ENCODE measurements around the gene TDRD3. TPM values are rescaled to one million over a fixed set of nuclear protein-coding genes. Genes with fewer than 3 reads are reported as not detected.

The TDRD3 gene
- total and polyA plus RNA-seq, 2 experiments from 2014 or later = 13.1 to 13.3 TPM

GRCh38 chr13:60509601-60510386, 112.8 kb downstream of the TDRD3 start:
- Histone ChIP-seq H3K4me2 (no peak overlapping the region), H3F3A (replicated peaks; ENCODE audit: low read depth) (no peaks in the 10 kb centered on the region), H3K79me2 (replicated peaks; ENCODE audit: insufficient read depth) (no peaks in the 10 kb centered on the region), H2AFZ (no peak overlapping the region), H3K27me3 (ENCODE audit: insufficient read depth) (no peaks in the 10 kb centered on the region), H3K27ac (ENCODE audit: low read depth) (no peak overlapping the region), H3K9me2 (ENCODE audit: insufficient read depth) (no peaks in the 10 kb centered on the region), H3K36me3 (ENCODE audit: insufficient read depth) (peaks cover 10% of the 10 kb centered on the region), H3K4me1 (ENCODE audit: insufficient read depth) (peaks cover 4% of the 10 kb centered on the region; the same call in 1 of the 2 replicates), H4K20me1 (replicated peaks; ENCODE audit: insufficient read depth) (no peaks in the 10 kb centered on the region), H3K4me3 (no peak overlapping the region)
- Mint-ChIP-seq H3K9me3 (peaks cover 51% of the 10 kb centered on the region), H3K27me3 (ENCODE audit: insufficient read depth, low read depth, poor library complexity) (peaks cover 5% of the 10 kb centered on the region), H3K4me3 (no peak overlapping the region), H3K27ac (peak overlapping the region; percentile 23; the same call in 1 of the 2 replicates), H3K36me3 (ENCODE audit: low read depth) (peaks cover 72% of the 10 kb centered on the region), H3K4me1 (peaks cover 7% of the 10 kb centered on the region; the same call in 1 of the 3 replicates)
- no peak for ATAC-seq
- TF ChIP-seq, protein P1, sequence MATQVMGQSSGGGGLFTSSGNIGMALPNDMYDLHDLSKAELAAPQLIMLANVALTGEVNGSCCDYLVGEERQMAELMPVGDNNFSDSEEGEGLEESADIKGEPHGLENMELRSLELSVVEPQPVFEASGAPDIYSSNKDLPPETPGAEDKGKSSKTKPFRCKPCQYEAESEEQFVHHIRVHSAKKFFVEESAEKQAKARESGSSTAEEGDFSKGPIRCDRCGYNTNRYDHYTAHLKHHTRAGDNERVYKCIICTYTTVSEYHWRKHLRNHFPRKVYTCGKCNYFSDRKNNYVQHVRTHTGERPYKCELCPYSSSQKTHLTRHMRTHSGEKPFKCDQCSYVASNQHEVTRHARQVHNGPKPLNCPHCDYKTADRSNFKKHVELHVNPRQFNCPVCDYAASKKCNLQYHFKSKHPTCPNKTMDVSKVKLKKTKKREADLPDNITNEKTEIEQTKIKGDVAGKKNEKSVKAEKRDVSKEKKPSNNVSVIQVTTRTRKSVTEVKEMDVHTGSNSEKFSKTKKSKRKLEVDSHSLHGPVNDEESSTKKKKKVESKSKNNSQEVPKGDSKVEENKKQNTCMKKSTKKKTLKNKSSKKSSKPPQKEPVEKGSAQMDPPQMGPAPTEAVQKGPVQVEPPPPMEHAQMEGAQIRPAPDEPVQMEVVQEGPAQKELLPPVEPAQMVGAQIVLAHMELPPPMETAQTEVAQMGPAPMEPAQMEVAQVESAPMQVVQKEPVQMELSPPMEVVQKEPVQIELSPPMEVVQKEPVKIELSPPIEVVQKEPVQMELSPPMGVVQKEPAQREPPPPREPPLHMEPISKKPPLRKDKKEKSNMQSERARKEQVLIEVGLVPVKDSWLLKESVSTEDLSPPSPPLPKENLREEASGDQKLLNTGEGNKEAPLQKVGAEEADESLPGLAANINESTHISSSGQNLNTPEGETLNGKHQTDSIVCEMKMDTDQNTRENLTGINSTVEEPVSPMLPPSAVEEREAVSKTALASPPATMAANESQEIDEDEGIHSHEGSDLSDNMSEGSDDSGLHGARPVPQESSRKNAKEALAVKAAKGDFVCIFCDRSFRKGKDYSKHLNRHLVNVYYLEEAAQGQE (IDR thresholded peaks at IDR 0.05; ENCODE audit: unreplicated experiment) = no peak
- TF ChIP-seq CREB1 (CRISPR knock-in tag; IDR thresholded peaks at IDR 0.05; ENCODE audit: low read depth) (no peak), ETS1 (IDR thresholded peaks at IDR 0.05) (no peak)
- DNase-seq (ENCODE audit: low spot score) = no peak

DNA sequence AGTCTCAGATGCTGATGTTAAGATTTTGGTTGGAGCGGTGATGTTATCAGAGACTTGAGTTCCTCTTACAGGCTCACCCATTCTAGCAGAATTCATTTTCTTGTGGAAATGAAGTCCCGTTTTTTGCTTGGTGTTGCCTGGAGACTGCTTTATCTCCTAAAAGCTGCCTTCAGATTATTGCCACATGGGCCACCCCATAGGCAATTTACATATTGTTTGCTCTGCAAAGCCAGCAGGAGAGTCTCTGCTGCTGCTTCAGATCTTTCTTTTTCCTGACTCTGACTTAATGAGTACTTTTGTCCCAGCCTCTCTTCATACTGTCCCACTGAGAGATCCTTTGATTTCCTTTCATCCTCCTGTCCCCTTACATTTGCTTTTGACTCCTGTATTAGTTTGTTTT, 114.6 kb downstream of the TDRD3 start:
- Histone ChIP-seq H3K4me1 (ENCODE audit: insufficient read depth) (peaks cover 14% of the 10 kb centered on the region), H3F3A (replicated peaks; ENCODE audit: low read depth) (no peaks in the 10 kb centered on the region), H3K4me2 (no peak overlapping the region), H2AFZ (no peak overlapping the region), H3K27me3 (ENCODE audit: insufficient read depth) (no peaks in the 10 kb centered on the region), H3K27ac (ENCODE audit: low read depth) (no peak overlapping the region), H3K9me2 (ENCODE audit: insufficient read depth) (no peaks in the 10 kb centered on the region), H3K4me3 (no peak overlapping the region), H3K79me2 (replicated peaks; ENCODE audit: insufficient read depth) (no peaks in the 10 kb centered on the region), H3K36me3 (ENCODE audit: insufficient read depth) (peaks cover 4% of the 10 kb centered on the region; the same call in 1 of the 2 replicates), H4K20me1 (replicated peaks; ENCODE audit: insufficient read depth) (no peaks in the 10 kb centered on the region)
- TF ChIP-seq JUNB (IDR thresholded peaks at IDR 0.05; ENCODE audit: unreplicated experiment) (no peak), POLR2AphosphoS5 (IDR thresholded peaks at IDR 0.05; ENCODE audit: low read depth) (no peak)
- Mint-ChIP-seq H3K4me3 (no peak overlapping the region), H3K27ac (no peak overlapping the region), H3K4me1 (peaks cover 14% of the 10 kb centered on the region; the same call in 2 of the 3 replicates), H3K9me3 (peaks cover 34% of the 10 kb centered on the region), H3K36me3 (ENCODE audit: low read depth) (peaks cover 60% of the 10 kb centered on the region), H3K27me3 (ENCODE audit: insufficient read depth, low read depth, poor library complexity) (peaks cover 5% of the 10 kb centered on the region)
- DNase-seq (ENCODE audit: low spot score) (peak; percentile 4), ATAC-seq (no peak)

All from GM23338 (cell line).